GM19468 (cell line): ENCODE results near the gene ARL13A.
A peak's percentile ranks its signal among the peaks of the same experiment; 100 is the strongest.

Experiments used
- ATAC-seq: cut with Tn5 transposase; IDR thresholded peaks from one replicate; pipeline ENCODE4 v1.9.1; 2021; ENCODE audit warnings: mild to moderate bottlenecking, moderate library complexity, moderate number of reproducible peaks; ENCODE audit not compliant: unreplicated experiment; ENCODE audit errors: extremely low read depth

ARL13A gene

DNA sequence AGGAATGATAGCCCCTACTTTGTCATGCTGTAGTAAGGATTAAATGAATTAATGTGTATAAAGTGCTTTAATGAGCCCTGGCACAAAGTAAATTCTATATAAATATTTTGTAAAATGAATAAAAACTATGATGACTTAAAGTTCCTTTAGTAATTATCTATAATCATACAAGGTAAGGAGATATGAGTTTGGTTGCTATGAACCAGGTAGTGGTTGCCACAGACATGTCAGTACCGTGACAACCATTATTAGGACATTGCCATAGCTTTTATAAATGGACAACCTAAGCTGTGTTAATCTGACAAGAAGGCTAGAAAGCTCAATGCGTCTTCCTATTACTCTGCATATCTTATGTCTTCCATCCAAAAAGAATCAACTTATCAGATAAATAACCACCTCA is at the start of gene ARL13A:
Gene ARL13A (plus strand): TSS at position 301 of the 400 bp plus-strand sequence. CDS start 3,982 bp downstream, outside the sequence.
- no peak for ATAC-seq

- no peak for ATAC-seq
Measured at GRCh38 chrX:100924375-100924774, 45.1 kb upstream of the ARL13A start.

DNA sequence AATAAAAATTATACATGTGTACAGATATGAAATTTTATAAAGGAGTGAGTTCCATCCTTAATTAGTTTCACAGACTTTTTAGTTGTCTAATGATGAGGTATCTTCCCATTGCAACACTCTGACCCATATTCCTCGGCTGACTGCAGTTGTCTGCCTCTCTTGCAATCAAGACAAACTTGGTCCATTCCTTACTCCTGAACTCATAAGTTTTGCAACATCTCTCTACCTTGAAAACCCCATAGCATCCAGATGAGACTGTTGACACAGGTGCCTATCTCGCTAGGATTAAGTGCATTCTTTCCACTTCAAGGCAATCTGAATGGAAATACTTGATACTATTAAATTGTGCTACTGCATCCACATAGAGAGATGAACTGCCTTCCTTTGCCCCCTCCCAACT is 43.1 kb upstream of the ARL13A start:
- no peak for ATAC-seq

- ATAC-seq: peak; percentile 42
Measured at GRCh38 chrX:100928660-100929613, 40.6 kb upstream of the ARL13A start, which contains the start of gene XKRX. XKRX (minus strand) TSS chrX:100928917; CDS start chrX:100928304, 613 bp downstream.

- ATAC-seq: no peak
Measured at GRCh38 chrX:100931218-100931924, 38.1 kb upstream of the ARL13A start.

GRCh38 chrX:100931925-100932285 is 37.6 kb upstream of the ARL13A start:
- ATAC-seq: no peak

- no peak for ATAC-seq
Measured at GRCh38 chrX:100935767-100936166, 33.7 kb upstream of the ARL13A start.

- no peak for ATAC-seq
Measured at GRCh38 chrX:100939333-100939732, 30.2 kb upstream of the ARL13A start.

DNA sequence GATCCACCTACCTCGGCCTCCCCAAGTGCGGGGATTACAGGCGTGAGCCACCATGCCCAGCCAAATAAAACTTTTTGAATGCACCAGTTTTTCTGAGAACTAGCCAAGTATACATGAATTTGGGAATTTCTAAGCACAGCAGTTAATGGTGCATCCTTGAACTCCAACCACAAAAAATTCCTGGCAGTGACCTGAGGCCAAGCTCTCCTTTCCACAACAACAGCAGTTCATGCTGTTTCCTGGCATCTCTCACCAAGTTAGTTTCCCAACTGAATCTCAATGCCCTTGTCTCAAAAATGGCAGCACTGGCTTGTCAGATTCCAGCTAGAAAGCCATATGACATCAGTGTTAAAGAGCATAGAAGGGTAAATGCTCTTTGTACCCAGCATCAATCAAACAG is 24.9 kb upstream of the ARL13A start:
- no peak for ATAC-seq

- ATAC-seq: no peak
Measured at GRCh38 chrX:100946299-100946927, 23.1 kb upstream of the ARL13A start.

- ATAC-seq: no peak
Measured at GRCh38 chrX:100948557-100948956, 21.0 kb upstream of the ARL13A start.

- no peak for ATAC-seq
Measured at GRCh38 chrX:100962811-100963210, 6.7 kb upstream of the ARL13A start.

DNA sequence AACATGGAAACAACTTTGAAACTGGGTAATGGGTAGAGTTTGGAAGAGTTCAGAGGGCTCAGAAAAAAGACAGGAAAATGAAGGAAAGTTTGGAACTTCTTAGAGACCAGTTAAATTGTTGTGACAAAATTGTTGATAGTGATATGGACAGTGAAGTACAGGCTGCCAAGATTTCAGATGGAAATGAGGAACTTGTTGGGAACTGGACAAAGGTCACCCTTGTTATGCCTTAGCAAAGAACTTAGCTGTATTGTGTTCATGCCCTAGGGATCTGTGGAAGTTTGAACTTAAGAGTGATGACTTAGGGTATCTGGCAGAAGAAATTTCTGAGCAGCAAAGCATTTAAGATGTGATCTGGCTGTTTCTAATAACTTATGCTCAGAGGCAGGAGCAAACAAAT is 5.1 kb upstream of the ARL13A start:
- no peak for ATAC-seq

- ATAC-seq: no peak
Measured at GRCh38 chrX:100969936-100970335, 428 bp downstream of the ARL13A start.

DNA sequence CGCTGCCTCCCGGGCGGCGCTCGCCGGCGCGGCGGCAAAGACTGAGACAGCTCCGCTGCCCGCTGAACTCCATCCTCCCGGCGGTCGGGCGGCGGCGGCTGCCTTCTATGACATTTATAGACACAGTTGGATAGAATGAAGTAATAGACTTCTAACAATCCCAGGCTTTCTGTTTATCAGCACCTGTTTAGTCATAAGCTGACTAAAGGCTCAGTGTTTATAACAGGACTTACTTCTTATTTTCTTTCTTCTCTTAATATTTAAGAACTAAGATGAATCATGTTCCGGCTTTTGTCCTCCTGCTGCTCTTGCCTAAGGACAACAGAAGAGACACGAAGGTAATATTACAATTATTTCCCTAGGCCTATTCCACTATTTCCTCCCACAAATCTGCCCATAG is 3.9 kb downstream of the ARL13A start:
- ATAC-seq: no peak

GRCh38 chrX:100975212-100975611 is 5.7 kb downstream of the ARL13A start:
- ATAC-seq: no peak

- ATAC-seq: no peak
Measured at GRCh38 chrX:100976211-100976610, 6.7 kb downstream of the ARL13A start.

GRCh38 chrX:100979881-100980607 is 10.5 kb downstream of the ARL13A start:
- no peak for ATAC-seq

- ATAC-seq: no peak
Measured at GRCh38 chrX:100980608-100981497, 11.3 kb downstream of the ARL13A start.
